Activated CD8-positive, alpha-beta memory T cell treated with anti-CD3 and anti-CD28 coated beads, Interleukin-2, amount 10 ng/mL, durations not matched to agents 7 days and 5 days (primary cell): Measurements from ENCODE around the gene TMEM87A. TPM values are rescaled to one million over a fixed set of nuclear protein-coding genes. Genes with fewer than 3 reads are reported as not detected.
"Not testable (repeated sequence)": the region's sequence is repeated elsewhere in the genome, so short reads cannot be mapped to it uniquely, and the experiment has no call there.

Experiments
- ATAC-seq: fragments of 150-1000 bp; cut with Tn5 transposase; one replicate; pipeline ENCODE4 v1.10.0; 2021; ENCODE audit warnings: moderate library complexity
- CTCF ChIA-PET: fragments of 350-600 bp; sonication (Branson Sonifier 250); formaldehyde crosslinking; loops from one replicate; lab custom pipeline; 2021; ENCODE audit warnings: antibody characterized with exemption; lab: Charles Lee
- DNase-seq: peaks from one replicate; pipeline ENCODE4 v3.0.0-alpha.2; 2020
- H3K27ac Mint-ChIP-seq: one replicate; pipeline ENCODE4 v1.8.0; 2021; ENCODE audit warnings: mild to moderate bottlenecking, mixed read lengths
- H3K27me3 Mint-ChIP-seq: one replicate; pipeline ENCODE4 v1.8.0; 2021; ENCODE audit warnings: mixed read lengths
- H3K36me3 Mint-ChIP-seq: one replicate; pipeline ENCODE4 v1.8.0; 2021; ENCODE audit warnings: mild to moderate bottlenecking, mixed read lengths
- H3K4me1 Mint-ChIP-seq: one replicate; pipeline ENCODE4 v1.8.0; 2021; ENCODE audit warnings: mixed read lengths
- H3K4me3 Mint-ChIP-seq: one replicate; pipeline ENCODE4 v1.8.0; 2021; ENCODE audit warnings: mild to moderate bottlenecking, moderate library complexity, mixed read lengths
- H3K9me3 Mint-ChIP-seq: one replicate; pipeline ENCODE4 v1.8.0; 2022; ENCODE audit warnings: low read depth, mixed read lengths
- total RNA-seq, 2 experiments: library from RNA; stranded (reverse); gene quantifications; one replicate each; pipeline ENCODE4 v1.2.3, GENCODE V29; 2021

Gene TMEM87A, protein sequence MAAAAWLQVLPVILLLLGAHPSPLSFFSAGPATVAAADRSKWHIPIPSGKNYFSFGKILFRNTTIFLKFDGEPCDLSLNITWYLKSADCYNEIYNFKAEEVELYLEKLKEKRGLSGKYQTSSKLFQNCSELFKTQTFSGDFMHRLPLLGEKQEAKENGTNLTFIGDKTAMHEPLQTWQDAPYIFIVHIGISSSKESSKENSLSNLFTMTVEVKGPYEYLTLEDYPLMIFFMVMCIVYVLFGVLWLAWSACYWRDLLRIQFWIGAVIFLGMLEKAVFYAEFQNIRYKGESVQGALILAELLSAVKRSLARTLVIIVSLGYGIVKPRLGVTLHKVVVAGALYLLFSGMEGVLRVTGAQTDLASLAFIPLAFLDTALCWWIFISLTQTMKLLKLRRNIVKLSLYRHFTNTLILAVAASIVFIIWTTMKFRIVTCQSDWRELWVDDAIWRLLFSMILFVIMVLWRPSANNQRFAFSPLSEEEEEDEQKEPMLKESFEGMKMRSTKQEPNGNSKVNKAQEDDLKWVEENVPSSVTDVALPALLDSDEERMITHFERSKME
- total RNA-seq = 10 to 100 TPM; 30.7 to 36.1 TPM

DNA sequence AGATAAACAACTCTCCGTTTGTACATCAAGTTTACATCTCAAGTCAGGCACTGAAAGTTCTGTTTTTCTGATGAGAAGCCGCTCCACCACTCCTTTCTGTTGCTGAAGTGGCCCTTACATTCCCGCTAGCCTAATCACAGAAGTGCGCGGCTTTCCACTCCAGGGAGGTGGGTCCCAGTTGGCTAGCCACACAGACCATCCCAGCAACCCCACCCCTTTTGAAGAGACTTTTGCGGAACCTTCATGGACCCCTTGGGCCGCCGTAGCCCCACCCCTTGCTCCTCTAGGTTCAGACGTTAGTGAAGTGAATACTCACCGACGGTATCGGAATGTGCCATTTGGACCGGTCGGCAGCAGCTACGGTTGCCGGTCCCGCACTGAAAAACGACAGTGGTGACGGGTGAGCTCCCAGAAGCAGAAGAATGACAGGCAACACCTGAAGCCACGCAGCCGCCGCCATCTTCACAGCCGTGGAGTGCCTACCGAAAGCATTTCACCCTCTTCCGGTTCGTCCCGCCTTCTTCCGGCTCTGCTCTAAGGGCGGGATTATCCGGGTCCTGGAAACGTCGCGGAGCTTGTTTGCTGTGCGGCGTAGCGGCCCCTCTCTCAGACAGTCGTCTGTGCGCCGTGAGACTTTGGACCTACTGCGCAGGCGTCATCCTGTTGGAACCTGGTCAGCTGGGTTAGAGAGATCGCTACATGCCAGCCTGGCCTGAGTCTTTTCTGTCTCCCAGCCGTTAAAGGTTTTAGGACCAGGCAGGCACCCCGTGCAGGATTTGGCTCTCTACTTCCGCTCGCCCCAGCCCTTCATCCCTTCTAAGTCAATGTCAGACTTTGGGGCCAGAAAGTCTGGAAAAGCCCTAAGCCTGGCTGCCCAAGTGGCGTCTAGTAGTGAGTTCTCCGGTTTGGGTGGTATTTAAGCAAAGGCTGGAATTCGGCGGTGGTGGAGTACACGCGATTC lies at the start of gene TMEM87A, which contains the start of gene GANC:
Gene TMEM87A (minus strand): TSS at position 495 of the 961 bp plus-strand sequence. CDS start 35 bp downstream, at position 460.
Gene GANC (plus strand): TSS at position 263 of the 961 bp plus-strand sequence. CDS start 1,281 bp downstream, outside the sequence.
- DNase-seq (peak; percentile 99), ATAC-seq (peak; percentile 94)
- H3K27me3 Mint-ChIP-seq = no peaks in the 10 kb centered on the region
- CTCF ChIA-PET = interaction anchor here (1.1 to 1.3 kb wide), 2 partner anchors 12 to 112 kb away, joined by 3 read pairs; no protein-coding TSS in a partner anchor
- peak within 1 kb of the TSS; percentile 92 for H3K4me3 Mint-ChIP-seq
- no peaks in the 10 kb centered on the region for H3K9me3 Mint-ChIP-seq
- peaks cover 49% of the 10 kb centered on the region for H3K4me1 Mint-ChIP-seq
- peaks cover 18% of the 10 kb centered on the region for H3K36me3 Mint-ChIP-seq
- H3K27ac Mint-ChIP-seq = peak within 1 kb of the TSS; percentile 94

DNA sequence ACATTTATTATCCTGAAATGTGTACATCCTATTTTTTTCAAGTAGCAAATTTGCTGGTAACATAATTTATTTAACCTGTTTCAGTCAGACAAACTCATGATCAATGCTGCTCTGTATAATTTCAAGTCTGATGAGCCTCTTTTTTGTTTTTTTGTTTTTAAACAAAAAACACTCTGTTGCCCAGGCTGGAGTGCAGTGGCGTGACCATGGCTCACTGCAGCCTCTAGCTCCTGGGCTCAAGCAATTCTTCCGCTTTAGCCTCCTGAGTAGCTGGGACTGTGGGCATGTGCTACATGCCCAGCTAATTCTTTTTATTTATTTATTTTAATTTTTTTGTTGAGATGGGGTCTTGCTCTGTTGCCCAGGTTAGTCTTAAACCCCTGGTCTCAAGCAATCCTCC lies 46.0 kb upstream of the TMEM87A start:
- H3K4me1 Mint-ChIP-seq = peaks cover 3% of the 10 kb centered on the region
- no peak for DNase-seq
- no peak overlapping the region for H3K27ac Mint-ChIP-seq
- H3K27me3 Mint-ChIP-seq = no peaks in the 10 kb centered on the region
- CTCF ChIA-PET = no interaction called here
- no peak overlapping the region for H3K4me3 Mint-ChIP-seq
- H3K36me3 Mint-ChIP-seq = peaks cover 14% of the 10 kb centered on the region
- H3K9me3 Mint-ChIP-seq = no peaks in the 10 kb centered on the region
- no peak for ATAC-seq

DNA sequence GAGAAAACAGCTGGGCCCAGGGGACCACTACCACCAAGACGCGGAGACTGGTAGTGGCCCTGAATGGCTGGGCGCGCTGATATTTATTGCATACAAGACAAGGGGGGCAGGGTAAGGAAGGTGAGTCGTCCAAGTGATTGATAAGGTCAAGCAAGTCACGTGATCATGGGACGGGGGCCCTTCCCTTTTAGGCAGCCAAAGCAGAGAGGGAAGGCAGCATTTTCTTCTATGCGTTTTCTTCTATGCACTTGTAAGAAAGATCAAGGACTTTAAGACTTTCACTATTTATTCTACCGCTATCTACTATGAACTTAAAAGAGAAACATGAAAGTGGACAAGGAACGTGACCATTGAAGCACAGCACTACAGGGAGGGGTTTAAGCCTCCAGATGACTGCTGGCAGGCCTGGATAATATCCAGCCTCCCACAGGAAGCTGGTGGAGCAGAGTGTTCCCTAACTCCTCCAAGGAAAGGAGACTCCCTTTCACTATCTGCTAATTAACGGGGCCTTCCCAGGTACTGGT lies 43.1 kb upstream of the TMEM87A start:
- DNase-seq, ATAC-seq, H3K4me1 Mint-ChIP-seq, H3K27me3 Mint-ChIP-seq, H3K9me3 Mint-ChIP-seq, H3K4me3 Mint-ChIP-seq, CTCF ChIA-PET, H3K27ac Mint-ChIP-seq: not testable (repeated sequence)
- peaks cover 11% of the 10 kb centered on the region for H3K36me3 Mint-ChIP-seq

DNA sequence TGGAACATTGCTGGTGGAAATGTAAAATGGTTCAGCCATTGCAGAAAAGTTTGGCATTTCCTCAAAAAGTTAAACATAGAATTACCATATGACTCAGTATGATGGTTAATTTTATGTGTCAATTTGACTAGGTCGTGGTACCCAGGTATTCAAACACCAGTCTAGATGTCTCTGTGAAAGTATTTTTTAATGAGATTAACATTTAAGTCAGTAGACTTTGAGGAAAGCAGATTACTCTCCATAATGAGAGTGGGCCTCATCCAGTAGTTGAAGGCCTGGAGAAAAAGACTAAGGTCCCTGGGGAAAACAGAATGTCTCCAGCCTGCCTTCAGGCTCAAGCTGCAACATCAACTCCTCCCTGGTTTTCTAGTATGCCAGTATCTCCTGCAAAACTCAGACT lies 42.3 kb upstream of the TMEM87A start:
- Mint-ChIP-seq H3K36me3 (peaks cover 12% of the 10 kb centered on the region), H3K4me1 (peaks cover 3% of the 10 kb centered on the region), H3K27me3 (no peaks in the 10 kb centered on the region), H3K4me3 (no peak overlapping the region), H3K27ac (no peak overlapping the region), H3K9me3 (no peaks in the 10 kb centered on the region)
- DNase-seq (no peak), ATAC-seq (no peak)
- CTCF ChIA-PET = no interaction called here

DNA sequence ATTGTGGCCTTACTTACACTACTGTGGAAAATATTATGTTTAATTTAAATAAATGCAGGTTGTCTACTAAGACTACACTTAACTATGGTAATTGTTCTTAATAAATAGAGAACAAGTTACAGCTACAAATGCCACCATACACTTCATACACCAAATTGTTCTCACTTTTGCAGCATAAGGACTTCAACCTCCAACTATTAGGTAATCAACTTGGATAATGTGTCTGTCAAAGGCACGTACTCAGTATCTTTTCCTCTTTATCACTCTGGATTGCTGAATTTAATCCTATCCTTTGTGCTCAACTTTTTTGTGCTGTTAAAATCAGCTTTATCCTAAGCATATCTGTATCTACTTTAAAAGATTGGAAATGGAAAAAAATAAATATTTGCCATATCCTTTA lies 41.6 kb upstream of the TMEM87A start:
- CTCF ChIA-PET = no interaction called here
- Mint-ChIP-seq H3K27ac (no peak overlapping the region), H3K36me3 (peaks cover 12% of the 10 kb centered on the region), H3K9me3 (no peaks in the 10 kb centered on the region), H3K27me3 (no peaks in the 10 kb centered on the region), H3K4me1 (peaks cover 3% of the 10 kb centered on the region), H3K4me3 (no peak overlapping the region)
- DNase-seq (no peak), ATAC-seq (no peak)

DNA sequence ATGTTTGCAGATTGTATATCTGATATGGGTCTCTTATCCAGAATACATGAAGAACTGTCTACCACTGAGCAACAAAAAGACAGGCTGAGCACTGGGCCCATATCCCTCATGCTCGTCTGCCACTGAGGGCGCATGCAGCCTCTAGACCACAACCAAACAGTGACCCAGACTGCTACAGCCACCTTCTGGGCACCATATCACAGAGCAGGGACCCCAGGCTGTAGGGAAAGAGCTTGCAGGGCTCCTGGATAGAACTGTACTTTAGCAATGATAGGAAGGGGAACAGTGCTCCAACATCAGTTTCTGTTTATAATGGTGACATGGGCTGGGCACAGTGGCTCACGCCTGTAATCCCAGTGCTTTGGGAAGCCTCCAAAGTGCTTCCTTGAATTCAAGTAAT lies 40.2 kb upstream of the TMEM87A start:
- peaks cover 13% of the 10 kb centered on the region for H3K36me3 Mint-ChIP-seq
- no peaks in the 10 kb centered on the region for H3K9me3 Mint-ChIP-seq
- H3K4me1 Mint-ChIP-seq = peaks cover 3% of the 10 kb centered on the region
- no peaks in the 10 kb centered on the region for H3K27me3 Mint-ChIP-seq
- CTCF ChIA-PET = no interaction called here
- H3K27ac Mint-ChIP-seq = no peak overlapping the region
- DNase-seq (no peak), ATAC-seq (no peak)
- H3K4me3 Mint-ChIP-seq = no peak overlapping the region

DNA sequence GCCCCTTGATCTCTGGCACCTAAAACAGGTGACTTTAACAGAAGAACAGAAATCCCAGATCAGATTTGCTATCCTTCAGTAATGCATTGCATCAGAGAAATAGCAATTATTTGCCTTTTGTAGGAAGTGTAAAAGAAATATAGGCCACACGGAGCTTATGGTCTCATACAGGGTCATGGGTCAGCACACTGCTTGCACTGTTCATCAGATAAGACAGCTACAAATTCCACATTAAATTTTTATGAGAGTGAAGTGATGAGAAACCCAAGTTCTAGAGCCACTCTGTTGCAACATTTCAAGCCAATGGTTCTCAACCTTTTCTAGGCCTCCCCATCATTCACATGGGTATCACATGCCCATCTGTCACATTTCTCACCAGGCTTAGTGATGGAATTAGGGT lies 33.4 kb upstream of the TMEM87A start:
- Mint-ChIP-seq H3K36me3 (peaks cover 15% of the 10 kb centered on the region), H3K27ac (no peak overlapping the region), H3K4me3 (no peak overlapping the region), H3K4me1 (no peaks in the 10 kb centered on the region), H3K27me3 (no peaks in the 10 kb centered on the region), H3K9me3 (peaks cover 5% of the 10 kb centered on the region)
- ATAC-seq (no peak), DNase-seq (no peak)
- CTCF ChIA-PET = no interaction called here

DNA sequence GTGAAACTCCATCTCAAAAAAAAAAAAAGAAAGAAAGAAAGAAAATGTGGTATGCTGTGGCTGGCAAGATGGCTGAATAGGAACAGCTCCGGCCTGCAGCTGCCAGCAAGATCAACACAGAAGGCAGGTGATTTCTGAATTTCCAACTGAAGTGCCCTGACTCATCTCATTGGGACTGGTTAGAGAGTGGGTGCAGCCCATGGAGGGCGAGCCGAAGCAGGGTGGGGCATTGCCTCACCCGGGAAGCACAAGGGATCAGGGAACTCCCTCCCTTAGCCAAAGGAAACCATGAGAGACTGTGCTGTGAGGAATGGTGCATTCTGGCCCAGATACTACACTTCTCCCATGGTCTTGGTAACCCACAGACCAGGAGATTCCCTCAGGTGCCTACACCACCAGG lies 27.8 kb upstream of the TMEM87A start:
- H3K36me3 Mint-ChIP-seq = peaks cover 36% of the 10 kb centered on the region
- H3K4me3 Mint-ChIP-seq, H3K27ac Mint-ChIP-seq, ATAC-seq, DNase-seq, H3K9me3 Mint-ChIP-seq, H3K27me3 Mint-ChIP-seq, H3K4me1 Mint-ChIP-seq, CTCF ChIA-PET: not testable (repeated sequence)

DNA sequence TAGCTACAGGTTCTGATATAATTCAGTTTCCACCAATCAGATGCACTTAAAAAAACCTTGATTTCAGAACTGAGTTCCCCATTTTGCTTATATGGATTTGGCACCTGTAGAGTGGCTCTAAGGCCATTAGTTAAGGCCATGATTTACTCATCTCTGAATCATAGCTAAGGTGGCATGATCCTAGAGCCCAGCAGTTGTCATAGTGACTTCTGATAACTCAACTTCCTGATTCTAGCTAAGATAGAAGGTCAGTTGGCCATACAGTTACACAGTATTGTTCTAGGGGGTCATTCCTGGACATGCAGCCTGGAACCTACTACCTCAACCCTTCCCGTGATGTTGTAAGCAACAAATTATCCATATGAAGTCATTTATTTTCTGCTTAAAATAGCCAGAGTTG lies 15.9 kb upstream of the TMEM87A start:
- Mint-ChIP-seq H3K27ac (no peak overlapping the region), H3K9me3 (no peaks in the 10 kb centered on the region), H3K27me3 (no peaks in the 10 kb centered on the region), H3K4me3 (no peak overlapping the region), H3K36me3 (peaks cover 17% of the 10 kb centered on the region), H3K4me1 (no peaks in the 10 kb centered on the region)
- no peak for ATAC-seq
- no peak for DNase-seq
- CTCF ChIA-PET = interaction anchor here (1.0 kb wide), 1 partner anchor 178 kb away, joined by 3 read pairs; no protein-coding TSS in a partner anchor

DNA sequence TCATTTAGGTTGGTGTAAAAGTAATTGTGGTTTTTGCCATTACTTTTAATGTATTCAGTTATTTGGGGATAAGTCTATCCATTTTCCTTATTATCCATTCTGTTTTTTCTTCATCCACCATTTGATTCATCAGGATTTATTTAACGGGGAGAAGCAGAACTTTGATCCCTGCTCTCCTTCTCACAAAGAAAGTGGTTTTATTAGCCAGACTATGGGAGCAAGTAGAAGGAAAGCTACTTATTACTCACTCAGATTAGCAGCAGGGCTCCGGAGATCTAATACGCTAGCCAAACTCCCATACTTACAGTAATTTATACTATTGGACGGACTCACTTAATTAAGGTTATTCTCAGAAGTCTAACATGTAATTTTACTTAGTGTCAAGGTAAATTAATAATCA lies 14.7 kb upstream of the TMEM87A start:
- DNase-seq = no peak
- ATAC-seq = no peak
- H3K36me3 Mint-ChIP-seq = peaks cover 14% of the 10 kb centered on the region
- H3K4me1 Mint-ChIP-seq = no peaks in the 10 kb centered on the region
- CTCF ChIA-PET = interaction anchor here (1.0 kb wide), 1 partner anchor 177 kb away, joined by 3 read pairs; no protein-coding TSS in a partner anchor
- no peak overlapping the region for H3K27ac Mint-ChIP-seq
- H3K9me3 Mint-ChIP-seq = no peaks in the 10 kb centered on the region
- no peaks in the 10 kb centered on the region for H3K27me3 Mint-ChIP-seq
- no peak overlapping the region for H3K4me3 Mint-ChIP-seq

DNA sequence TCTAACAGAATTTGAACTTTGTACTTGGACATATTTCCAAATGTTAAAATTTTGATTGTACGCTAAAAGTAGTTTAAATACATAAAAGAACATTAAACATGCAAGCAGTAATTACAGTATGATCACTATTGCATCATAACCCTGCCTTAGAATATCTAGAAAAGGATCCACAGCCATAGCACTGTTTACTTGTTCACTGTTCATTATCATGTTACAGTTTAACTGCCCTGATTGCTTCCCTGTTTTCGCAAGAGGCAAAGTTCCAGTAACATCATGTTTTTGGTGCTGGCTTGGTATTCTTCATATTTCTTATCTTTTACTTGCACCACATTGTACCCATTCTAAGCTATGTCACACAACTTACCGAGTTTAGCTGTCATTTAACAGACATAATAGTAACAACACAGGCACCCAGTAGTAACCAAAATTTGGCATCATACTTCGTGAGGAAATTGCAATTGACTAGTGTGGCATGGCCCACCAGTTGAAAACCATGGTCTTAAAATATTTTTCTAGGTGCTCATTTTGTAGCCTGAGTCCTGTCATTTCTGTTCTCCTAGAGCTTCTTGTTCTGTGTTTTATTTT lies 13.3 kb upstream of the TMEM87A start:
- H3K27ac Mint-ChIP-seq = no peak overlapping the region
- CTCF ChIA-PET = no interaction called here
- H3K27me3 Mint-ChIP-seq = no peaks in the 10 kb centered on the region

DNA sequence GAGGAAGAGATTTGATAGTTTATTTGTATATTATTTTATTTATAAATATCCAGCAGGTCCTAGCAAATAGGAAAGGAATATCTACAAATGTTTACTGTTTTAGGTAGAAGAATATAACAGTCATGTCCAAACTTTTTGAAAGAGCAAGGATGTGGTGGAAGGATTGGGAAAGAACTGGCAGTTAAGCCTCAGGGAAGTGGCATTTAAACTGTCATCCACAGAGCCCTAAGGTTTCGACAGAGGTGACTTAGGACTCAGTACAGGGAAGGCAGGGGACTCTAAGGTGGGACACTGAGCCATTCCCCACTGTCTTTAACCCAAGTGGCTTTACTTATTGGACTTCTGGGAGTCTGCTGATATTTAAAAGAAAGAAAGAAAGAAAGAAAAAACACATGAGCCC lies 11.8 kb upstream of the TMEM87A start:
- ATAC-seq (no peak), DNase-seq (no peak)
- no peak overlapping the region for H3K4me3 Mint-ChIP-seq
- CTCF ChIA-PET = no interaction called here
- no peak overlapping the region for H3K27ac Mint-ChIP-seq
- H3K4me1 Mint-ChIP-seq = no peaks in the 10 kb centered on the region
- H3K36me3 Mint-ChIP-seq = peaks cover 9% of the 10 kb centered on the region
- H3K27me3 Mint-ChIP-seq = no peaks in the 10 kb centered on the region
- no peaks in the 10 kb centered on the region for H3K9me3 Mint-ChIP-seq

More for the DNA sequence above, 13.3 kb upstream of the TMEM87A start:
- Mint-ChIP-seq H3K36me3 (peaks cover 10% of the 10 kb centered on the region), H3K4me3 (no peak overlapping the region), H3K9me3 (no peaks in the 10 kb centered on the region), H3K4me1 (no peaks in the 10 kb centered on the region)
- no peak for DNase-seq
- ATAC-seq = no peak

DNA sequence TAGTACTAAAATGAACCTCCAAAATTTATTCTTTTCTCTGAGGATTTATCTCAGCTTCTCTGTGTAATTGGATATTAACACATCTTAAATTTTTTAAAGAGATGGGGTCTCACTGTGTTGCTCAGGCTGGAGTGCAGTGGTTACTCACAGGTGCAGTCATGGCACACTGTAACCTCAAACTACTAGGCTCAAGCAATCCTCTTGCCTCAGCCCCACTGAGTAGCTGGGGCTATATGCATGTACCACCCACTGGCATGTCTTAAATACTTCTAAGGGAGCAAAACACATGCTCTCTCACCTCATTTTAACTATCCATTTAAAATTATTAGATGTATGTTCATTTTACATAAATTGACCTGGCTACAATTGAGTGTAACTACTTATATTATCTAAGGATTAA lies 11.3 kb upstream of the TMEM87A start:
- no peaks in the 10 kb centered on the region for H3K9me3 Mint-ChIP-seq
- ATAC-seq (no peak), DNase-seq (no peak)
- H3K4me1 Mint-ChIP-seq = peaks cover 2% of the 10 kb centered on the region
- H3K27ac Mint-ChIP-seq = no peak overlapping the region
- H3K27me3 Mint-ChIP-seq = no peaks in the 10 kb centered on the region
- CTCF ChIA-PET = no interaction called here
- peaks cover 11% of the 10 kb centered on the region for H3K36me3 Mint-ChIP-seq
- no peak overlapping the region for H3K4me3 Mint-ChIP-seq
